A204.1 (cell line): ENCODE results near the gene EARS2.
"Not testable (repeated sequence)": the region's sequence is repeated elsewhere in the genome, so short reads cannot be mapped to it uniquely, and the experiment has no call there.

Source experiments
- FAIRE-seq: peaks from 2 replicates; lab custom pipeline; 2012; peaks lifted over from hg19 to GRCh38; lab: Jason Lieb, UNC

Gene EARS2

DNA sequence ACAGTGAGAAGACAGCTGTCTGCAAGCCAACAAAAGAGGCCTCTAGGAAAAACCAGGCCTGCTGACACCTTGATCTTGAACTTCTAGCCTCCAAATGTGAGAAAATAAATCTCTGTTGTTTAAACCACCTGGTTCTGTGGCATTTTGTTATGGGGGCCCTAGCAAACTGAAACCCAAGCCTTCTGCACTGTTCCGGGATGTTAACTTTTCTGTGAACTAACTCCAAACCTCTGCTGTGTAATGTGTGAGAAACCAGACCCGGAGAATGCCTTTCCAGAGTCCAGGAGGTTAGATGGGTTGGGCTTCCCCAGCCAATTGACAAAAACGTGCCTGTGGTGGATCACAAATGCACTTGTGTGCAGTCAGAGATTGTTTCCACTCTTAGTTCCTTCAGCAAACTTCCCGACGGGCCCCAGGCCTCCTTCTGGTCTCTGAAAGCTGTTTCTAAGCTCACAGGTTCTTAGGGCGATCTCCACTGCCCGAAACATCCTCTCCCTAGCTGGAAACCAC, 33.2 kb downstream of the EARS2 start:
- FAIRE-seq = no peak

DNA sequence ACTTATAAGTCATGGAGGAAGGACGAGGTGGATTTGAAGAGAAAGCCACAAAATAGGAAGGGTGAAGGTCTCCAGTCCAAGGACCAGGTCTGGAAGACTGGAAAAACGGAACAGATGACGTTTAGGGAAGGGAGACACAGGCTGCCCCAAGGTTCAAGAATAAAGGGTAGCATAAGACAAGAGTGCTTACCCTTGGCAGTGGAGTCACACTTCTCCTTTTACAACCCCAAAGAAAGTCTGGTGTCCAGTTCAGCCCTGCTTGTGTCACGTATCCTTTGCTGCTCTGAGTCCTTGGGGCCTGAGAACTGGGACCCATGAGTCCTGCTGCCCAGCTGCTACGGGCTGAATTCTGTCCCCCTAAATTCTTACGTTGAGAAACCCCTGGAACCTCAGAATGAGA, 33.8 kb downstream of the EARS2 start:
- no peak for FAIRE-seq

DNA sequence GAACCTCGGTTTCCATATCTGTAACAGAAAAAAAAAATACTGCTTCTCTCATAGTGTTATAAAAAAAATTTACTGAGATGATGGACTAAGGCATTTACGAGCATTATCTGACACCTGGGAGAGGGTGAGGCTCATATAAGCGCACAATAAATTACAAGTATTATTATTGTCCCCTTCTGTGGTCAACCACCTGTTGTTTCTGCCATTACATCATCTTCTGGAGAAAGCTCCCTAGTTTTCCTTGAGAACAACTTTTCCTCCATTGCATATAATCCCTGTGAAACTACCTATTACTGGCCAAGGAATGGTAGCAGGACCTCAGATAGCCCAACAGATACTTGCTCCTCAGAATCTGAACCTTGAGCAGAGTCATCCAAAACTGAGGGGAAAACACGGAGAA, 35.2 kb downstream of the EARS2 start:
- FAIRE-seq = no peak

DNA sequence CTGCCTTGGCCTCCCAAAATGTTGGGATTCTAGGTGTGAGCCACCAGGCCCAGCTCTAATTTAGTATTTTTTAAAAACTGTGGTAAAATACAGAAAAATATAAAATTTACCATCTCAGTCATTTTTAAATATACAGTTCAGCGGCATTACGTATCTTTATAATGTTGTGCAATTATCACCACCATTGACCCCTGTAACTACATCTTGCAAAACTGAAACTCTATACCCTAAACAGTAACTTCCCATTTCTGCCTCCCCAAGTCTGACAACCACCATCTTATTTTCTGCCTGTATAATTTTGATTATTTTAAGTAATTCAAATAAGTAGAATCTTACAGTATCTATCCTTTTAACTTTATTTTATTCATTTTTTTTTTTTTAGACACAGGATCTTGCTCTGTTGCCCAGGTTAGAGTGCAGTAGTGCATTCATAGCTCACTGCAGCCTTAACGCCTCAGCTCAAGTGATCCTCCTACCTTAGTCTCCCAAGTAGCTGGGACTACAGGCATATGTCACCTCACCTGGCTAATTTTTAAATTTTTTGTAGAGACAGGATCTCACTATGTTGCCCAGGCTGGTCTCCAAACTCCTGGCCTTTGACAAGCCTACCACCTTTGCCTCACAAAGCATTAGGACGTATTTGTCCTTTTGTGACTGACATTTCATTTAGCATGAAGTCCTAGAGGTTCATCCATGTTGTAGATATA, 36.0 kb downstream of the EARS2 start:
- no peak for FAIRE-seq

DNA sequence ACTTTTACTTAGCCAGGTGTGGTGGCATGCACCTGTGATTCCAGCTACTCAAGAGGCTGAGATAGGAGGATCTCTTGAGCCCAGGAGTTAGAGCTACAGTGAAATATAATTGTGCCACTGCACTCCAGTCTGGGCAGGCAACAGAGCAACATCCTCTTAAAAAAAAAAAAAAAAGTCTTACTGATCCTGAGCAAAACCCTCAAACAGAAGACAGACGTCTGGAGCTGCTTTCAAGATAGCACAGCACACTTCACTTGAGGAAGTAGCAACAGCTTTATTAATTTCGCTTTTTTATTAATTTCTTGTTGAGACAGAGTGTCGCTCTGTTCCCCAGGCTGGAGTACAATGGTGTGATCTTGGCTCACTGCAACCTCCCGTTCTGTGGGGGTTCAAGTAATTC, 36.6 kb downstream of the EARS2 start:
- no peak for FAIRE-seq

DNA sequence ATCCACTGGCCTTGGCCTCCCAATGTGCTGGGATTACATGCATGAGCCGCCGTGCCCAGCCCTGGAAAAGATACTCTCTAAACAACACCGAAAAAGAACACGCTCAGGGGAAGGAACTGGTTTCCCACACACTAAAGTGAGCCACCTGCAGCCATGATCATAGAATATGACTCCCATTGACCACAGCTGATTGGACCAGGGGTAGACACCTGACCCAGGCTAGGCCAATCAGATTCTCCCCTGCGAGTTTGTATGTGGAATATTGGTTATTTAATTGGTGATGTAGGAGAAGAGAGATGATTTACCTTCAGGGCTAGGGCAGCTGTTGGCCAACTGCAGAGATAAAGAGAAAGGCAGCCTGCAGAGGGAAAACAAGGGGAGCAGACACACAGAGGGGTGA, 37.9 kb downstream of the EARS2 start:
- FAIRE-seq = no peak

DNA sequence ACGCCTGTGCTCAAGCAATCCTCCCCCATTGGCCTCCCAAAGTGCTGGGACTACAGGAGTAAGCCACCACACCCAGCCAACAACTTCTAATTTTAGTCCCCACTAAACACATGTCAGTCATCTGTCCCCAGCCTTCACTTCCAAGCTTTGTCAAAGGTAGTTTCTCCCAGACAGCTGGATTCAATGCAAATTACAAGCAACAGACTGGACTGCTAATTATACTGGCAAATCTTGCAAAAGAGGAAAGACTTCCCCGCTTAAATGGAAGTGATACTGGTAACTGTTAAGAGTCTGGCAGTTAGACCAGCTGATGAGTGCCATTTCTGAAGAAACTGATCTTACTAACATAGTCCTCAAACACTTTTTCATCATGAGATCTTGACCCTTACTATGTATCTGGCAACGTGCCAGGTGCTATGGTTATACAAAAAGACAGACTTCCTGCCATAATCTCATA, 38.7 kb downstream of the EARS2 start:
- FAIRE-seq = no peak

DNA sequence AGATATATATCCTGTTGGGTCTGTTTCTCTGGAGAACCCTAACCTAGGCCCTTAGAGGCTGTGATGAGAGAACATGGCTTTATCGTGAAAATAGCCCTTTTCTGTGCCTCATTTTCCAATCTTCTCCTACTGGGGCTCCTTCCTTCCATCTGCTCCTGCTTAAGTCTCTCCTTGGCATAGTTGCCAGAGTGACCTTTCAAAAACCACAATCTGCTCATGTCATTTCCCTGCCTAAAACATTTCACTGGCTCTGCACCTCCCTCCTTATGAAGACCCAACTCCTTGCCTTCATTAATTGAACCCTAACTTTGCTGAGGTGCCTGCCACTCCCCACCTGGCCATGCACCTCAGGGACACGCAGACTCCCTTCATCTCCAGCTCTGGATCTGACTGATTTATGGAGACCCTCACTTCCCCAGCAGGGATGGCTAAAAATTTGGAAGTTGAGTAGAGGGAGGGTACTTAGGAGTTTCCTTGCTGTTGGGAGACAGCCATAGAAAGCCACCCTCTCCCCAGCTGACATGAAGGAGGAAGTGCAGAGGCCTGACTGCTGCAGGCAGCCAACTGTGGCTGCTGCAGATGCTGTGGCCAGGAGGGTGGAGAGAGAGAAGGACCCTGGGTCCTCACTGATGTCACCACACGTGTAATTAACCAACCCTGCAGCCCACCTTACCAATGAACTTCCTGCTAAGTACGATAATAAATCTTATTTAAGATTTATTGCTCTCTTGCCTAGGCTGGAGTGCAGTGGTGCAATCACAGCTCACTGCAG, 40.6 kb downstream of the EARS2 start:
- FAIRE-seq = no peak

DNA sequence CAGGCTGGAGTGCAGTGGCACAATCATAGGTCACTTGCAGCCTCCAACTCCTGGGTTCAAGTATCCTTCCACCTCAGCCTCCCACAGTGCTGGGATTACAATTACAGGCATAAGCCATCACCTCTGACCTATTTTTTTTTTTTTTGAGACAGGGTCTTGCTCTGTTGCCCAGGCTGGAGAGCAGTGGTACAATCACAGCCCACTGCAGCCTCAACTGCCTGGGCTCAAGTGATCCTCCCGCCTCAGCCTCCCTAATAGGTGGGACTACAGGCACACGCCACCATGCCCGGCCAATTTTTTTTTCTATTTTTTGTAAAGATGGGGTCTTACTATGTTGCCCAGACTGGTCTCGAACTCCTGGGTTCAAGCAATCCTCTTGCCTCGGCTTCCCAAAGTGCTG, 41.3 kb downstream of the EARS2 start:
- no peak for FAIRE-seq

DNA sequence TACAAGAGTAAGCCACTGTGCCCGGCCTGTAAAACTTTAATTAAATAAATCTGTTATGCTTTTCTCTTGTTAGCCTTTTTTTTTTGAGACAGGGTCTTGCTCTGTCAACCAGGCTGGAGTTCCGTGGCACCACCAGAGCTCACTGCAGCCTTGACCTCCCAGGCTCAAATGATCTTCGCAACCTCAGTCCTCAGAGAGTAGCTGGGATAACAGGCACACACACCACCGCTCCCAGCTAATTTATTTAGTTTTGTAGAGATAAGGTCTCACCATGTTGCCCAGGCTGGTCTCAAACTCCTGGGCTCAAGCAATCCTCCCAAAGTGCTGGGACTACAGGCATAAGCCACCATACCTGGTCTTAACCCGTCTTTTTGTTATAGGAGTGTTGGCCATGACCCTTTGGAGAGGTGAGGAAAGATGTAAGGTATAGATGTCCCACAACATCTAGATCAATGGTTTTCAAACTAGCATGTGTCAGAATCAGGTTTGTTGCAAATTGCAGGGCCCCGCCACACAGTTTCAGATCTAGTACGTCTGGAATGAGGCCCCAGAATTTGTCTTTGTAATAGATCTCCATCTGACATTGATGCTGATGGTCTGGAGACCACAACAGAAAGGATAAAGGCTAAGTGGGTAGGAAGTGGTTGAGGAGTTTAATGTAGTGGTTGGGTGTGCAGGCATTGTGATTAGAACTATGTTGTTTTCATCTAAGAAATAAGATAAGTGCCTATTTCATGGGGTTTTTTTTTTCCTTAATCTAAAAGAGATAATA, 42.6 kb downstream of the EARS2 start:
- no peak for FAIRE-seq

DNA sequence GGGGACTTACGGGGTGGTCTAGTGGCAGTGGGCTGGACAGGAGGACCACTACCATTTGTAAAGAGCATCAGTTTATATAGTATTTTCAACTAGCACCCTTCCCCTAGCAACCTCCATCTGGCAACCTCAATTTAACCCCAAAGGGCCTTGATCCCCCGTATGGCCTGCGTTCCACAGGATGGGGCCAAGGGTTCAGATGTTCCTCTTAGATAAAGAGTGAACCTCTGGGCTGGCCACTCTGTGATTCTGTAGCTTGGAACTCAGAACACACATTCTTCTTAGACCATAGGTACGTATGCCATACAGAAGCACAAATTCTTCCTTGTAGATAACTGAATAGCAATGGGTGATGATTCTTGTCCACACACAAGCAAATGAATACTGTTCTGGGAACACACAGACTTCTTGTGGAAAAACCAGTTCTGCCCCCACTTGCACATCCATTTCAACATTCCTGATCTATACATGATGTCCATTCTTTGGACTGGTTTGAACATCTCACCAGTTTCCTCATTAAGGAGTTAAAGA, 44.9 kb downstream of the EARS2 start:
- no peak for FAIRE-seq

DNA sequence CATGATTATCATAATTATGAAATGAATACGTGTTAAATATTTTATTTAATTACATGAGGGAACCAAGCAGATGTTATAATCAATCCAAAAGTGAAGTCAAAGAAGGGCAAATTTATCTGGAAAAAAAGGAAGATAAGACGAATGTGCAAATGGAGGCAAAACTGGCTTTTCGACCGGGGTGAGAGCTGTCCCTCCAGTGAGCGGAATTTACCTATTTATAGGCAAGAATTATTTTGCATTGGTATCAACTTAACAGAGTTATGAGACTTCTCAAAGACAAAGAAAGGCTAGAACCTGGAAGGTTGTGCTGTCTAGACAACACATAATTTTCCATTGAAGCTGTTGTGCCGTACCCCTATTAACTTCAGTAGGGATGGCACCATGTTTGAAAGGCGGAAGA, 45.4 kb downstream of the EARS2 start:
- no peak for FAIRE-seq

DNA sequence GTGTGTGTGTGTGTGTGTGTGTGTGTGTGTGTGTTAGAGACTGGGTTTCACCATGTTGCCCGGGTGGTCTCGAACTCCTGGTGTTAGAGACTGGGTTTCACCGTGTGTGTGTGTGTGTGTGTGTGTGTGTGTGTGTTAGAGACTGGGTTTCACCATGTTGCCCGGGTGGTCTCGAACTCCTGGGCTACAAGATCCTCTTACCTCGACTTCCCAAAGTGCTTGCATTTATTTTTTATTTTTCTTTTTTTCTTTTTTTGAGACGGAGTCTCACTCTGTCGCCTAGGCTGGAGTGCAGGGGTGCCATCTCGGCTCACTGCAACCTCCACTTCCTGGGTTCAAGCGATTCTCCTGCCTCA, 46.3 kb downstream of the EARS2 start:
- FAIRE-seq = not testable (repeated sequence)

DNA sequence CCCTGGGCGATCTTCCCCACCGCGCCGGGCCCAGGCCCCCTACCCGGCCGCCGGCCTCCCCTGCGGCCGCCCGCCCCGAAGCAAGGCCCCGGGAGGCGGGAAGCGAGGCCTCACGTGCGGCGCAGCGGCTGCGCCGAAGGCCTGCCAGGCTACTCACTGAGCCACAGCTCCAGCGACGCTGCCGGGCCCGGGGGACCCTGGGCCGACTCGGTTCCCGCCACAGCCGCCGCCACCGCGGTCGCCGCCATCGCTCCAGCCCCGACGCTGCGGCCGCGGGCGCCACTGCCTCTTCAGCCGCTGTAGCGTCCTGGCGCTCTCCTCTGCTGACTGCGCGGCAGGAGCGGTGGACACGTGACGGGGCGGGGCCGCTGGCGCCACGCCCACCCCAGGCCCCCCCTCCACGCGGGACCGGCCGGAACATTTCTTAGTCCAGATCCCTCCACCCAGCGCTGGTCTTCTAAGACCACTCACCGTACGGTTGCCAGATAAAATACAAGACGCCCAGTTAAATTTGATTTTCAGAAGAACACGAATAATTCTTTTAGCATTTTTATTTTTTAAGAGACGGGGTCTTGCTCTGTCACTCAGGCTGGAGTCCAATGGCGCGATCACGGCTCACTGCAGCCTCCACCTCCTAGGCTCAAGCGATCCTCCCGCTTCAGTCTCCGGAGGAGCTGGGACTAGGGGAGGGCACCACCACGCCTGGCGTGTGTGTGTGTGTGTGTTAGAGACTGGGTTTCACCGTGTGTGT, 46.8 kb downstream of the EARS2 start, which contains the start of gene GGA2:
GGA2 (minus strand) TSS at position 331 of the 751 bp plus-strand sequence; CDS start at position 248, 83 bp downstream.
- no peak for FAIRE-seq

DNA sequence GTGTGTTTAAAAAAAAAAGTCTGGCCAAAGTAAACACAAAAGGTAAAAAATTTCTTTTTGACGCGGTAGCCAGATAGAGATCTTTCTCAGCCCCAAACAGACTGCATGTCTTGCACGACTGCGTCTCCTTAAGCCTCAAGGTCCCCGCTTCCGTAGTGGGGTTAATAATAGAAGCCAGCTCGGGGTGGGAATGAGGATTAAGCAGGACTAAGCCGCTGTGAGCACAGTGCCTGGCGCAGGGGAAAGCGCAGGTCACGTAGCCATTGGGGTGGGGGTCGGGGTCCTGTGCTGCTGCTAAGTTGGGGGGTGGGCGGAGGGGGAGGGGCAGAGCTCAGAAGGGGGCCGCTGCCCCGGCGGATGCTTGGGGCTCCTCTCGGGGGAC, 47.4 kb downstream of the EARS2 start:
- no peak for FAIRE-seq

DNA sequence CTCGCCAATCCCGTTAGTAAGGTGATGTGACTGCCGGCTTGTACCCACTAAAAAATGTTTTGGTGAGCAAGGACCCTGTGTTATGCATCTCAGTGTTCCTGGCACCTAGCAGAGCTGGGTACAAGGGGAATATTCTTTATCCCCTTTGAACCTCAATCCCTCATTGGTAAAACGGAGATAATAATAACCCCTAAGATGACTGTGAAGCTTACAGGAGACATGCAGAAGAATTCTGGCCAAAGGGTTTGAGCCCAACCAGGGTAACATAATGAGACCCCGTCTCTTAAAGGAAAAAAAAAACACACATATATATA, 47.8 kb downstream of the EARS2 start:
- FAIRE-seq = no peak

DNA sequence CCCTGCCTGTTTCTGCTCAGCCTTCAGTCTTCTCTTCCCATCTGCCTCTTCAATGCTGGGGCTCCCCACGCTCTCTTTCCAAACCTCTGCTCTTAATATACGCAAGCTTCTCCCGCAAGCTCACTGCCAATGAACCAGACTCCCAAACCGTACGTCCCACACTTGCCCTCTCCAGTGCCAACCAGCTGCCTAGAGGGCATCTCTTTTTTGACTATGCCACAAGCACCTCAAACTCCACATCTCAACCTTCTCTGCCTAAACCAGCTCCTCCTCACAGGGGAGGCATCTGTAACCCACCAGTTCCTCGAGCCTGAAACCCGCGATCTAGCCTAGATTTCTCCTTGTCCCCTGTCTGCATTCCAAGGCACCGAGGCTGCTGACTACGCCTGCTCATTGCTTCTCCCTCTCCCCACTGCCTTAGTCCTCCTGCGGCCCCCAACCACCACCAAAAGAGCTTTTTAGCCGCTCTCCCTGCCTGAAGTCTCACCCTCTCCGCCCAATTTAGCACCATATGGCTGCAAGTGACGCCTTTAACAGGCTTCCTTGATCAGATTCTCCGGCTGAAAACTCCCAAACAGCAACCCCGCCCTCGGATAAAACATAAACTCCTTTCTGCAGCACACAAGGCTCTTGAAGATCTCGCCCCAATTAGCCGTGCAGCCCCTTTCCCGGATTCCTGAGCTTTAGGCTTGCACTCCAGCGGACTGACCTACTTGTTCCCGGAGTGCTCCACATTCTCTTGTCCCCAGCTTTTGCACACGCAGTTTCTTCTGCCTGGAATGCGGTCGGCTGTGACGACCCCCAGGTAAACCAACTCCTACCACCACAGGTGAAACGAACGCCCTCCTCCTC, 48.3 kb downstream of the EARS2 start:
- no peak for FAIRE-seq

DNA sequence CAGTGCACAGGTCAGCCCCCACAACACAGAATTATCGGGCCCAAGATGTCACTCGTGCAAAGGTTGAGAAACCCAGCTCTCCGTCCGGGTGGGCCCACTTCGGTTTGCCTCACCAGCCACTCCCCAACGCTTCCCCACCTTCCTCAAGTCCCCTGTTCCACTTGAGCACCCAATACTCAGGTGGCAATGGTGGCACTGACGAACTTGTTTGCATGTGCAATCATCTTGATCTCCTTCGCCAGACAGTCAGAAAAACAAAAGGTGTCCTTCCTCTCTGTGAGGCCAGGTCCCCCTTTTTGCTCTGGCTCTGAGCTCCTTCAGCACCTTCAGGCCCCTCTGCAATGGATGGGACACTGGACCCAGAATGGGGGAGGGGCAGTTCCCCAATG, 50.5 kb downstream of the EARS2 start:
- FAIRE-seq = no peak

DNA sequence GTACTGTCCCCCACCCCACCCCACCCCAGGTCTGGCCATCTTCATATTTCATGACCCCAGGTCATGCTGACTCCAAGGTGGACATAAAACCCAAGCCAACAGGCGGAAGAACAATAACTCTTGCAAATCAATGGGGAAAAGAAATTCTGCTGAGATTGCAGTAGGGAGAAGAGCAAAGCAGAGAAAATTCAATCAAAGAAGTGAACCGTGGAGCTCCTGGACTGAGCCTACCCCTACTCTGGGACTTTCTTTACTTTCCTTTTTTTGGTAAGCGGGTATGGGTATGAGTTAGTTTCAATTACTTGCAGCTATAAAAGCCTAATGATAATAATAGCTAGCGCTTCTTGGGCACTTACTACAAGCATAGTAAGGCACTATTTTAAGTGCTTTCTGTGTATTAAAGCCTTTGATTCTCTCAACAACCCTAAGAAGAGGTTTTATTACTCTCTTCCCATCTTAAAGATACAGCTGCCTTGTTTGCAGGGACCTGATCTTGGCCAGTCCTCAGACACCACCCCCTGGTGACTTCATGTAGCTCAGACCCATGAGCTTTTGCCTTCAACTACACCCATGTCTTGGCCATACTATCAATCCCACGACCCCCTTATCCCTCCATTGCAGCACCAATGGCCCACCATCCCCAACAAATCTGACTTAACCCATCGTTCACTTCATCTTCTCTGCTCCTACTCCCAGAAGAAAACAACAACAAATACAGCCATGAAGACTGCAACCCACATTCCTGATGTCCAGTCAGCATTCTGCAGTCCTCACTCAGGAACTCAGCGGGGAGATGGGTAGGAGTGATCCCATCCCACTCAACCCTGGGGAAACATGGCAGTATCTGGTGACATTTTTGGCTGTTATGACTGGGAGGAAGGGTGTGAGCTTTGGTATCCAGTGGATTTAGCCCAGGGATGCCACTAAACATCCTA, 51.2 kb downstream of the EARS2 start:
- no peak for FAIRE-seq

DNA sequence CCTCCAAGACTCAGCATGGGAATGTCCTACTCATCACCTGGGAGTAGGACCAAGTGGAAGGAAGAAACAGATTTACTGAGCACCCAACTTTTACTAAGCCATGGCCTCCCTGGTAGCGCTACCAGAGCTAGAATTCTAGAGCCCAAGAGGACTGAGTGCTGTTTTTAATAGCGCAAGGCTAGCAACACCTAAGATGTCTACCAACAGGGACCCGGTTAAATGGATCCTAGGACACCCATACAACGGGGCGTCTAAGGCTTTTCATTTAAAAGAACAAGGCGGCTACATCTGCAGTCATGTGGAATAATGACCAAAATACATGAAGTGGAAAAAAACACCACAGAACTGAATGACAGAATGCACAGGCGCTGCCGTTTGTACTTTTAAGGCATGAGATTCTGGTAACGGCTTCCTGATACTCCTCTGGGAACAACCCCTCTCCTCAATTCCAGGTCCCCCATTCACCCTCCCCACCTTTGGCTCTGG, 51.9 kb downstream of the EARS2 start:
- FAIRE-seq = no peak
